NCI-H345 (cell line): ENCODE results near the gene UFD1.

ENCODE experiments used
- DNase-seq: peaks from one replicate; lab custom pipeline; 2025; lab: John Stamatoyannopoulos, UW

Gene UFD1

GRCh38 chr22:19478901-19479354, at the start of gene UFD1:
UFD1 (minus strand) TSS chr22:19479193; CDS start chr22:19479085, 108 bp downstream.
- peak; percentile 73 for DNase-seq

- DNase-seq: no peak
These were observed 48.9 kb upstream of the UFD1 start for GRCh38 chr22:19527861-19528417.

- DNase-seq: no peak
These were observed 48.3 kb upstream of the UFD1 start for GRCh38 chr22:19527321-19527721.

GRCh38 chr22:19526702-19527111, 47.7 kb upstream of the UFD1 start:
- no peak for DNase-seq

GRCh38 chr22:19526076-19526701, 47.2 kb upstream of the UFD1 start:
- DNase-seq: no peak

- DNase-seq: no peak
These were observed 46.7 kb upstream of the UFD1 start for GRCh38 chr22:19525666-19526065.

GRCh38 chr22:19525116-19525660, 46.2 kb upstream of the UFD1 start:
- DNase-seq: no peak

- no peak for DNase-seq
These were observed 45.5 kb upstream of the UFD1 start, which contains the start of gene CLDN5 for GRCh38 chr22:19524170-19525115. CLDN5 (minus strand) TSS chr22:19524410; CDS start chr22:19524255, 155 bp downstream.

GRCh38 chr22:19523240-19524169, 44.5 kb upstream of the UFD1 start:
- DNase-seq: no peak

- no peak for DNase-seq
These were observed 43.9 kb upstream of the UFD1 start for GRCh38 chr22:19522881-19523239.

GRCh38 chr22:19522190-19522880, 43.3 kb upstream of the UFD1 start:
- peak; percentile 90 for DNase-seq

- no peak for DNase-seq
These were observed 41.7 kb upstream of the UFD1 start for GRCh38 chr22:19520566-19521305.

GRCh38 chr22:19520007-19520406, 41.0 kb upstream of the UFD1 start:
- DNase-seq: no peak

- DNase-seq: no peak
These were observed 40.3 kb upstream of the UFD1 start for GRCh38 chr22:19519041-19519926.

GRCh38 chr22:19518635-19519034, 39.6 kb upstream of the UFD1 start:
- no peak for DNase-seq

GRCh38 chr22:19517919-19518611, 39.1 kb upstream of the UFD1 start:
- no peak for DNase-seq

GRCh38 chr22:19517171-19517500, 38.1 kb upstream of the UFD1 start:
- DNase-seq: no peak

- no peak for DNase-seq
These were observed 37.6 kb upstream of the UFD1 start for GRCh38 chr22:19516378-19517170.
